GM12873 (cell line): ENCODE data around the gene TRNP1.

Source experiments
- TF ChIP-seq, protein P1 (sequence below): IDR thresholded peaks from 2 replicates; pipeline ENCODE4 v1.5.1; 2012; ENCODE audit warnings: low read depth, mild to moderate bottlenecking, moderate library complexity, low read length, control low read depth; ENCODE audit not compliant: insufficient read depth; ENCODE audit errors: missing control alignments

Gene TRNP1

DNA sequence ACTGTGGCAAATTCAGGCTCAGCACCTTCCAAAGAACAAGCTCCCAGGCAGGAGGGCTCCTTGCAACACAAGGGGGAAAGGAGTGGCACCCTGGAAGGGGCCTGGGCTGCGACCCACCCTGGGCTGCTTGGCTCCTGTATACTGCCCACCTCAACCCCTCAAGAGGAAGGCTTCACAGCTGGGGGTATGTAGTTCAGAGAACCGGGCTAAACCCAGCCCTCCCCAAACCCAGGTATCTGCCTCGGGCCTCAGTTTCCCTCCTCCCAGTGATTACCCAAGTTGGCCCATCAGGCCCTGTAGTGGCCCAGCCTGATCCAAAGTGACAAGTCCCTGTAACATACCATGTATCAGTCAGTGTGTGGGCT, 11.7 kb downstream of the TRNP1 start:
- TF ChIP-seq, protein P1, sequence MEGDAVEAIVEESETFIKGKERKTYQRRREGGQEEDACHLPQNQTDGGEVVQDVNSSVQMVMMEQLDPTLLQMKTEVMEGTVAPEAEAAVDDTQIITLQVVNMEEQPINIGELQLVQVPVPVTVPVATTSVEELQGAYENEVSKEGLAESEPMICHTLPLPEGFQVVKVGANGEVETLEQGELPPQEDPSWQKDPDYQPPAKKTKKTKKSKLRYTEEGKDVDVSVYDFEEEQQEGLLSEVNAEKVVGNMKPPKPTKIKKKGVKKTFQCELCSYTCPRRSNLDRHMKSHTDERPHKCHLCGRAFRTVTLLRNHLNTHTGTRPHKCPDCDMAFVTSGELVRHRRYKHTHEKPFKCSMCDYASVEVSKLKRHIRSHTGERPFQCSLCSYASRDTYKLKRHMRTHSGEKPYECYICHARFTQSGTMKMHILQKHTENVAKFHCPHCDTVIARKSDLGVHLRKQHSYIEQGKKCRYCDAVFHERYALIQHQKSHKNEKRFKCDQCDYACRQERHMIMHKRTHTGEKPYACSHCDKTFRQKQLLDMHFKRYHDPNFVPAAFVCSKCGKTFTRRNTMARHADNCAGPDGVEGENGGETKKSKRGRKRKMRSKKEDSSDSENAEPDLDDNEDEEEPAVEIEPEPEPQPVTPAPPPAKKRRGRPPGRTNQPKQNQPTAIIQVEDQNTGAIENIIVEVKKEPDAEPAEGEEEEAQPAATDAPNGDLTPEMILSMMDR, result no peak

- TF ChIP-seq, protein P1, result no peak
Observed at GRCh38 chr1:27005648-27006496, 12.4 kb downstream of the TRNP1 start.

- TF ChIP-seq, protein P1, result no peak
Observed at GRCh38 chr1:27006683-27007082, 13.2 kb downstream of the TRNP1 start.

GRCh38 chr1:27007909-27008582, 14.6 kb downstream of the TRNP1 start:
- TF ChIP-seq, protein P1, result no peak

- TF ChIP-seq, protein P1, result no peak
Observed at GRCh38 chr1:27009601-27010197, 16.2 kb downstream of the TRNP1 start.

DNA sequence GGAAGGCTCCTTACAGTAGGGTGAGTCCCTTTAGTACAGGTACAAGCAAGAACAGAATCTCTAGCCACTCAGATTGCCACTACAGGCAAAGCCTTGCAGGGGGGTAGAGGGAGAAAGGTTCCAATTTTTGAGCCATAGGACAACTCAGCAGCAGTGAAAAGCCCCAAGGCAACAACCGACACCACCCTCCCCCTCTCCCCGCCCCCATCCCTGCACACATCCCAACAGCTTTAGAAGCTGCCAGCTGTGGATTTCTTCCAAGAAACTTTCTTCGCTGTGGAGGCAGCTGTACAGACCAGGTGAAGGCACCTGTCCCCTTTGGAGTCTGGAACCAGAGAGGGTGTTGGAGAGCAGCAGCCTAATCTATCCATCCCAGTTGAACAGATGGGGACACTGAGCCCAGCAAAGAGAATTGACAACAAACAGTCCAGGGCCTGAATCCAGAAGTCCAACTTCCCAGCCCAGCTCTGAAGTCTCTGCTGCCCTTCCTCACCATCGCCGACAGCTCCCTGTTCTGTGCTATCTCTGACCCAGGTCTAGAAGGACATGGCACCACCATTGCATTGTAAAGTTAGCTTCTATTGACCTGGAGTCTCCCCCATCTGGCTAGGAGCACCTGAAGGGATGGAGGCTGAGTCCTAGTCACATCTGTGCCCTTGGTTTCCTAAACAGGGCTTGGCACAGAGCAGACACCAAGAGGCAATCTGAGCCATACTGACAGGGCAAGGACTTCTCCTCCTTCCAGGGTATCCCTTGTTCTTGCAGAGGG, 16.9 kb downstream of the TRNP1 start:
- TF ChIP-seq, protein P1, result no peak
